Measurements from ENCODE around the gene ZNF532. TPM values are rescaled to one million over a fixed set of nuclear protein-coding genes. Genes with fewer than 3 reads are reported as not detected.

The ZNF532 gene
- total RNA-seq, 1 experiment from 2014 or later, result 258 TPM

GRCh38 chr18:58856881-58857280 is 7.8 kb upstream of the ZNF532 start:
- H4K8ac ChIP-seq (replicated peaks; ENCODE audit: insufficient read length, low read depth, low read length), result no peak overlapping the region
- H3K23ac ChIP-seq (ENCODE audit: insufficient read length, low read depth, low read length), result no peak overlapping the region
- peaks cover 46 to 50% of the 10 kb centered on the region in 2 experiments for H3K4me1 Mint-ChIP-seq
- H3K27me3 Mint-ChIP-seq (ENCODE audit: low read depth), result no peaks in the 10 kb centered on the region
- H4K5ac ChIP-seq (ENCODE audit: insufficient read length, low read depth, low read length), result no peak overlapping the region
- H3K36me3 Mint-ChIP-seq (ENCODE audit: insufficient read depth in 1 of 3, low read depth in 3 of 3), result no peaks in the 10 kb centered on the region
- H4K91ac ChIP-seq (ENCODE audit: insufficient read length, low read depth, low read length), result no peak overlapping the region
- no peak overlapping the region for H3K4ac ChIP-seq (ENCODE audit: low read depth, low read length)
- no peak overlapping the region for H2BK5ac ChIP-seq (ENCODE audit: insufficient read length, low read length)
- H2BK120ac ChIP-seq (ENCODE audit: low read depth, low read length, poor library complexity, severe bottlenecking), result no peak overlapping the region
- H3K27ac Mint-ChIP-seq, result no peak overlapping the region; a peak in 1 of 7 replicates
- H3T11ph ChIP-seq (ENCODE audit: low read length), result no peak overlapping the region
- no peak overlapping the region for H2BK15ac ChIP-seq (ENCODE audit: low read depth, low read length)
- no peak overlapping the region for H3K56ac ChIP-seq (ENCODE audit: insufficient read length, low read depth, low read length)
- H3K79me2 ChIP-seq (ENCODE audit: insufficient read depth, low read length), result peaks cover 2% of the 10 kb centered on the region; the same call in 1 of the 2 replicates
- no peak overlapping the region for H3K27ac ChIP-seq (ENCODE audit: insufficient read length, low read depth, low read length)
- no peak overlapping the region for H2AK5ac ChIP-seq (ENCODE audit: insufficient read length, low read length)
- no peaks in the 10 kb centered on the region for H4K20me1 ChIP-seq (ENCODE audit: control insufficient read depth, insufficient read depth, insufficient read length)
- no peak for DNase-seq
- H3K14ac ChIP-seq (ENCODE audit: insufficient read depth, low read length), result no peak overlapping the region
- H3K27me3 ChIP-seq (ENCODE audit: insufficient read depth, low read length), result no peaks in the 10 kb centered on the region
- no peak overlapping the region for H3K4me3 Mint-ChIP-seq
- no peak for TF ChIP-seq CTCF (conservative IDR thresholded peaks at IDR 0.05)
- no peaks in the 10 kb centered on the region for H3K9me3 ChIP-seq (ENCODE audit: control insufficient read depth, low read depth, low read length)
- H2AFZ ChIP-seq (ENCODE audit: low read length), result no peak overlapping the region
- no peak overlapping the region for H3K18ac ChIP-seq (ENCODE audit: insufficient read length, low read depth, low read length)
- H2BK20ac ChIP-seq (ENCODE audit: low read depth, low read length, poor library complexity, severe bottlenecking), result no peak overlapping the region
- no peaks in the 10 kb centered on the region for H3K79me1 ChIP-seq (ENCODE audit: insufficient read depth, low read depth, low read length, poor library complexity, severe bottlenecking)
- no peak overlapping the region for H2BK12ac ChIP-seq (ENCODE audit: insufficient read length, low read depth, low read length)
- H3K23me2 ChIP-seq (ENCODE audit: insufficient read length, low read depth, low read length, poor library complexity, severe bottlenecking), result no peaks in the 10 kb centered on the region
- H3K4me2 ChIP-seq (ENCODE audit: insufficient read depth, insufficient read length, low read length), result no peak overlapping the region
- no CpG with 5 or more reads among the region's 9 CpGs for WGBS (ENCODE audit: extremely low coverage, insufficient read length, low lambda C conversion rate)
- no peak overlapping the region for H3K9ac ChIP-seq (ENCODE audit: extremely low read depth, insufficient read length, low read length)
- H3K9me3 Mint-ChIP-seq, result no peaks in the 10 kb centered on the region; a peak in 1 of 5 replicates
- peaks cover 11% of the 10 kb centered on the region; the same call in 1 of the 2 replicates for H3K4me1 ChIP-seq (ENCODE audit: insufficient read depth, low read length)

All from H9 (cell line).